ENCODE data around the gene KISS1. TPM values are rescaled to one million over a fixed set of nuclear protein-coding genes. Genes with fewer than 3 reads are reported as not detected.

Gene KISS1
- total RNA-seq, 4 donors from 2014 or later: not detected

DNA sequence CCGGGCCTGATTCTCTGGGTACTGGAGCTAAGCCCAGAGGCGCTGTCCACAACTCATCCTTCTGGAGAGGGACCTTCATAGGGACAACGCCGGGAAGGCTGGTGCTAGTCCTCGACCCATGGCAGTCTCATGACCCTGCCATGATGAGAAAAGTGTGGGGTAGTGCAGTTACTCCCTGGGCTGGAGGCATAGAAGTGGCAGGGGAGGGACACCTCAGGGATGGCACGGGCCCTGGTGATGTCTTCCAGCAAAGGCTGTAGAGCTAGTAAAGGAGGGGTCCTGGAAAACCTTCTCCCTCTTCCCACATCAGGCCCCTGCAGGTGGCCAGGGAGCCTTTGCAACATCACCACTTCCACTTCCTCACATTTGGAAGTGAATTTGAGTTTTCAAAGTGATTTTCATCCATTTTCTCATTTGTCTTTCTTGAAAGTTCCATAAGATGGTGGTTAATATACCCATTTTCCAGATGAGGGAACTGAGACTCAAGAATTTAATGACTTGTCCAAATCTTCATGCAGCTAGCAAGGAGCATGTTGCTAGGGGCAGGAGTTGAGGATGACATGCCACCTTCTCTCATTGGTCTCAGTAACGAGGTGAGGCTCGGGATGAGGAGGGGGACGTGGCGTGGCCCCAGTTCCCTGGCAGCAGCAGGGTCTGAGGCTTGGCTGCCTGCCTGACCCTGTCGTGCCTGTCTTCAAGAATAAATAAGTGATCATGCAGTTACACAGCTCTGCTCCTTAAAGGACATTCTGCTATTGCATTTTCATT lies 20.8 kb upstream of the KISS1 start:
- DNase-seq: no peak
- Histone ChIP-seq H3K4me1 (peaks cover 0 to 11% of the 10 kb centered on the region in 2 donors), H3K27me3 (no peaks in the 10 kb centered on the region), H3K4me3 (replicated peaks in 1 of 3) (no peak overlapping the region), H3K9me3 (no peaks in the 10 kb centered on the region), H3K27ac (no peak overlapping the region), H3K36me3 (no peaks in the 10 kb centered on the region)
- intact Hi-C loops (cut with DNase I): no loop called here
- TF ChIP-seq POLR2A (IDR thresholded peaks at IDR 0.05): no peak
- TF ChIP-seq, protein P1, sequence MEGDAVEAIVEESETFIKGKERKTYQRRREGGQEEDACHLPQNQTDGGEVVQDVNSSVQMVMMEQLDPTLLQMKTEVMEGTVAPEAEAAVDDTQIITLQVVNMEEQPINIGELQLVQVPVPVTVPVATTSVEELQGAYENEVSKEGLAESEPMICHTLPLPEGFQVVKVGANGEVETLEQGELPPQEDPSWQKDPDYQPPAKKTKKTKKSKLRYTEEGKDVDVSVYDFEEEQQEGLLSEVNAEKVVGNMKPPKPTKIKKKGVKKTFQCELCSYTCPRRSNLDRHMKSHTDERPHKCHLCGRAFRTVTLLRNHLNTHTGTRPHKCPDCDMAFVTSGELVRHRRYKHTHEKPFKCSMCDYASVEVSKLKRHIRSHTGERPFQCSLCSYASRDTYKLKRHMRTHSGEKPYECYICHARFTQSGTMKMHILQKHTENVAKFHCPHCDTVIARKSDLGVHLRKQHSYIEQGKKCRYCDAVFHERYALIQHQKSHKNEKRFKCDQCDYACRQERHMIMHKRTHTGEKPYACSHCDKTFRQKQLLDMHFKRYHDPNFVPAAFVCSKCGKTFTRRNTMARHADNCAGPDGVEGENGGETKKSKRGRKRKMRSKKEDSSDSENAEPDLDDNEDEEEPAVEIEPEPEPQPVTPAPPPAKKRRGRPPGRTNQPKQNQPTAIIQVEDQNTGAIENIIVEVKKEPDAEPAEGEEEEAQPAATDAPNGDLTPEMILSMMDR (IDR thresholded peaks at IDR 0.05): no peak
- WGBS, 2 donors: 83 to 85% methylated on average over 11 of the region's 11 CpGs

GRCh38 chr1:204216236-204216635 lies 19.9 kb upstream of the KISS1 start:
- Histone ChIP-seq H3K36me3 (no peaks in the 10 kb centered on the region), H3K9me3 (no peaks in the 10 kb centered on the region), H3K4me3 (replicated peaks in 1 of 3) (no peak overlapping the region), H3K4me1 (peaks cover 0 to 11% of the 10 kb centered on the region in 2 donors), H3K27ac (no peak overlapping the region), H3K27me3 (no peaks in the 10 kb centered on the region)
- intact Hi-C loops (cut with DNase I): no loop called here
- TF ChIP-seq POLR2A (IDR thresholded peaks at IDR 0.05): no peak
- TF ChIP-seq, protein P1 (IDR thresholded peaks at IDR 0.05): no peak
- DNase-seq: no peak
- 84 to 89% methylated on average over 4 of the region's 4 CpGs for WGBS, 2 donors

DNA sequence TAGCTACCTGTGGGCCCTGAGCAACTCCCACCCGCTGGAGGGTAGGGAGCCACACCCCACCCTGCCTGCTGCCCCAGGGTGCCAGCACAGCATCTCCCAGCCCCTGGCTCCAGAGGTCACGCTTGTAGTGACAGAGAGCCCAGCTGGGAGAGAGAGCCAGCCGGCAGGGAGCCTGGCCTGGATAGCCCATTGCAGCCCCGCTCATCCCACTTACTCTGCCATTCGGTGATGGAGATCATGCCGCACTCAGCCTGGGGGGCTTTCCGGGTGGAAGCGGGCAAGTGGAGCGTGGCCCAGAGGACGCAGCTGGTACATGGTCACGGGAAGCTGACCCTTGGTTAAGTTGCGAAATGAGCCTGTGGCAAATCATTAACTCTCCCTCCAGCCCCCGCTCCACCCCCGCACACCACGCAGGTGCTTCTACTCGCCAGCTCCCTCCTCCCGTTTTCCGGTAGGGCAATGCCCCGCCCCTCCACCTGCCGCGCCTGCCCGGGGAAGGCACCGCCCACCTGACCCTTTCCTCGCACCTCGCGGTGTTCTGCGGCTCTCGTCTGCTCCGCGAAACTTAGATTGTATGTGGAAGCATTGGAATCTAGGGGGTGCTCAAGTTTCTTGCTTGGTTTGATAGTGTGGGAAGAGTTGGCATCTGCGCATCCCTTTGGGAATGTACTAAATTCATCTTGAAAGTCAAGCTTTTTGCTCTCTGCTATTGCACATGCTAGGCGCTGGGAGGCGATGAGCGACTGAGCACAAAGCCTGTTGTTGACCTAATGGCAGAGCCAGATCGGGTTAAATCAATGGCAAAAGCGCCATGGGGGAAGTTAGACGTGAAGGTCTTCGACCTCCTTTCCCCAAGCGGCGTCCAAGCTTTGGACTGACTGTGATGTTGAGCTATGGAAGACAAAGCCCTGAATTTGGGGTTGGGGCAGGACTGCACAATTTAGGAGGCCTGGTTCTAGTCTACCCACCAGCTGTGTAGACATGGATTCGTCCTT lies 17.7 kb upstream of the KISS1 start, which contains the start of gene GOLT1A:
GOLT1A (minus strand) TSS at position 321 of the 995 bp plus-strand sequence; CDS start at position 239, 82 bp downstream.
- DNase-seq: peak; percentile 63 to 67
- Histone ChIP-seq H3K4me1 (peaks cover 0 to 11% of the 10 kb centered on the region in 2 donors), H3K9me3 (no peaks in the 10 kb centered on the region), H3K27me3 (no peaks in the 10 kb centered on the region), H3K27ac (no peak within 1 kb of the TSS), H3K36me3 (no peaks in the 10 kb centered on the region), H3K4me3 (replicated peaks in 1 of 3) (no peak within 1 kb of the TSS)
- TF ChIP-seq POLR2A (IDR thresholded peaks at IDR 0.05): no peak
- TF ChIP-seq, protein P1 (IDR thresholded peaks at IDR 0.05): peak in 5 of 6 experiments; percentile 28 to 58 (median 49)
- intact Hi-C loops (cut with DNase I): loop anchor here (5.0 kb wide), 1 partner anchor 148 kb away; no protein-coding TSS in a partner anchor
- WGBS, 2 donors: 13 to 14% methylated on average over 37 to 38 of the region's 41 CpGs

DNA sequence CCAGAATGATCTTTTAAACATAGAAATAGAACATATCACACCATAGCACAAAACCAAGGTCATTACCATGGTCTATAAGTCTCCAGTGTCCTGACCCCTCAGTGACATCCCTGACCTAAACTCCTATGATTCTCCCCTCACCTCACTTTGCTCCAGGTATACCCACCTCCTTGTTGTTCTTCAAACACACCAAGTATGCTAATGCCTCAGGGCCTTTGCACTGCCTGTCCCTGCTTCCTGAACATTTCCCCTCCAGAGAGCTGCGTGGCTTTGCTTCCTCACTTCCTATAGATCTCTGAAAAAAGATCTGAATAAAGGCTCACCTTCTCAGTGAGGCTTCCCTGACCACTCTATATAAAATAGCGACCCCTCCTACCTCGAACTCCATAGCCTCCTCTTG lies 16.4 kb upstream of the KISS1 start:
- Histone ChIP-seq H3K4me1 (peaks cover 0 to 11% of the 10 kb centered on the region in 2 donors), H3K9me3 (no peaks in the 10 kb centered on the region), H3K27me3 (no peaks in the 10 kb centered on the region), H3K27ac (no peak overlapping the region), H3K4me3 (replicated peaks in 1 of 3) (no peak overlapping the region), H3K36me3 (no peaks in the 10 kb centered on the region)
- DNase-seq: no peak
- 94 to 95% methylated on average over 3 of the region's 3 CpGs for WGBS, 2 donors
- intact Hi-C loops (cut with DNase I): loop anchor here (5.0 kb wide), 1 partner anchor 150 kb away; no protein-coding TSS in a partner anchor
- TF ChIP-seq, protein P1 (IDR thresholded peaks at IDR 0.05): no peak
- no peak for TF ChIP-seq POLR2A (IDR thresholded peaks at IDR 0.05)
